ENCODE data around the gene HOXD11. TPM values are rescaled to one million over a fixed set of nuclear protein-coding genes. Genes with fewer than 3 reads are reported as not detected.

HOXD11 gene
- total and polyA plus RNA-seq, 9 of the 15 experiments (the other 6 are each of a cell fraction or from before 2014, with no cell fraction given): not detected

GRCh38 chr2:176105730-176106580, 1.1 kb upstream of the HOXD11 start:
- H3K79me2 ChIP-seq (ENCODE audit: control insufficient read depth, insufficient read depth, low read length): no peaks in the 10 kb centered on the region
- FAIRE-seq (no peak), ATAC-seq (no peak), DNase-seq (ENCODE audit: extremely low read depth in 1 of 4, low spot score in 3 of 4) (no peak)
- no TSS peak for BruUV-seq (replicated peaks)
- ChIA-PET CTCF (ENCODE audit: low intra/inter-chr PET ratio) (no interaction called here), POLR2A (no interaction called here)
- H3K27ac ChIP-seq (ENCODE audit: extremely low read depth, low read depth, low read length): no peak overlapping the region
- no peak overlapping the region for H2AFZ ChIP-seq (ENCODE audit: low read depth, low read length)
- TF ChIP-seq NELFE (IDR thresholded peaks at IDR 0.05; ENCODE audit: insufficient read depth, insufficient read length) (no peak), POLR2A (conservative IDR thresholded peaks at IDR 0.05) (no peak), KAT2B (IDR thresholded peaks at IDR 0.05; ENCODE audit: low read depth, low read length) (no peak), SMAD2 (IDR thresholded peaks at IDR 0.05; ENCODE audit: low read depth, low read length) (no peak), DEAF1 (CRISPR knock-in tag; IDR thresholded peaks at IDR 0.05) (no peak), TAF7 (tag; IDR thresholded peaks at IDR 0.05) (no peak), RBM25 (IDR thresholded peaks at IDR 0.05; ENCODE audit: low read depth, low read length, severe bottlenecking) (no peak), ARID4B (CRISPR knock-in tag; IDR thresholded peaks at IDR 0.05) (no peak), MLLT1 (IDR thresholded peaks at IDR 0.05) (no peak), ZNF696 (CRISPR knock-in tag; conservative IDR thresholded peaks at IDR 0.05) (no peak), HMGN3 (IDR thresholded peaks at IDR 0.05; ENCODE audit: borderline replicate concordance, extremely low read depth, insufficient read length, low read depth, low read length) (no peak), MXD1 (CRISPR knock-in tag; IDR thresholded peaks at IDR 0.05; ENCODE audit: borderline replicate concordance, poor library complexity, severe bottlenecking) (no peak)
- H3K4me2 ChIP-seq (ENCODE audit: insufficient read depth, low read length): no peak overlapping the region
- intact Hi-C loops (cut with micrococcal nuclease) (no loop called here), in situ Hi-C loops (cut with MboI) (no loop called here)
- no peak overlapping the region for H3K4me3 ChIP-seq
- no peaks in the 10 kb centered on the region for H3K36me3 ChIP-seq (ENCODE audit: control insufficient read depth, insufficient read depth, low read length)
- H3K27me3 ChIP-seq (ENCODE audit: control insufficient read depth in 2 of 2, insufficient read depth in 2 of 2, low read length in 2 of 2): peaks cover 44 to 55% of the 10 kb centered on the region in 2 experiments
- no peaks in the 10 kb centered on the region for H3K9me3 ChIP-seq (replicated peaks; ENCODE audit: control insufficient read depth, insufficient read depth, low read depth, low read length)
- peaks cover 0 to 9% of the 10 kb centered on the region in 2 experiments; a peak in 1 of 5 replicates for H3K4me1 ChIP-seq (replicated peaks in 1 of 2; ENCODE audit: control insufficient read depth in 2 of 2, insufficient read depth in 2 of 2, low read length in 2 of 2)
- H3K9ac ChIP-seq (ENCODE audit: insufficient read depth in 1 of 2, low read depth in 2 of 2, low read length in 2 of 2): no peak overlapping the region
- H3K9me1 ChIP-seq (ENCODE audit: control insufficient read depth, insufficient read depth, low read length): no peaks in the 10 kb centered on the region
- WGBS (ENCODE audit: insufficient coverage, low coverage, missing lambda C conversion rate): 4% methylated on average over 23 of the region's 25 CpGs
- H4K20me1 ChIP-seq (replicated peaks; ENCODE audit: control insufficient read depth, insufficient read depth, low read length): peaks cover 4% of the 10 kb centered on the region; the same call in 1 of the 2 replicates

Data from K562 (cell line).